ENCODE measurements around the gene MAN1C1. TPM values are rescaled to one million over a fixed set of nuclear protein-coding genes. Genes with fewer than 3 reads are reported as not detected.

The MAN1C1 gene
- total and polyA plus RNA-seq, 9 of the 15 experiments (the other 6 are each of a cell fraction or from before 2014, with no cell fraction given), result 0.04 to 0.44 (median 0.10) TPM; not detected in 3

- Histone ChIP-seq H3K27ac (ENCODE audit: extremely low read depth, low read depth, low read length) (no peak overlapping the region), H3K9me3 (replicated peaks; ENCODE audit: control insufficient read depth, insufficient read depth, low read depth, low read length) (no peaks in the 10 kb centered on the region), H3K4me2 (ENCODE audit: insufficient read depth, low read length) (no peak overlapping the region), H3K9me1 (ENCODE audit: control insufficient read depth, insufficient read depth, low read length) (no peaks in the 10 kb centered on the region), H3K4me1 (replicated peaks in 1 of 2; ENCODE audit: control insufficient read depth in 2 of 2, insufficient read depth in 2 of 2, low read length in 2 of 2) (0 out of 5 replicates have a peak, but pooled peaks cover 0 to 2% of the 10 kb centered on the region in 2 experiments), H3K27me3 (ENCODE audit: control insufficient read depth in 2 of 2, insufficient read depth in 2 of 2, low read length in 2 of 2) (peaks cover 43 to 55% of the 10 kb centered on the region in 2 experiments), H2AFZ (ENCODE audit: low read depth, low read length) (no peak overlapping the region), H3K79me2 (ENCODE audit: control insufficient read depth, insufficient read depth, low read length) (no peaks in the 10 kb centered on the region), H3K9ac (ENCODE audit: insufficient read depth in 1 of 2, low read depth in 2 of 2, low read length in 2 of 2) (no peak overlapping the region), H4K20me1 (replicated peaks; ENCODE audit: control insufficient read depth, insufficient read depth, low read length) (no peaks in the 10 kb centered on the region; the same call in 1 of the 2 replicates), H3K4me3 (no peak overlapping the region), H3K36me3 (ENCODE audit: control insufficient read depth, insufficient read depth, low read length) (no peaks in the 10 kb centered on the region)
- intact Hi-C loops (cut with micrococcal nuclease) (no loop called here), in situ Hi-C loops (cut with MboI) (no loop called here)
- DNase-seq (ENCODE audit: extremely low read depth in 1 of 4, low spot score in 3 of 4) (no peak), ATAC-seq (no peak), FAIRE-seq (peak; percentile 57)
- WGBS (ENCODE audit: insufficient coverage, low coverage, missing lambda C conversion rate), result 2% methylated on average over 8 of the region's 8 CpGs
- POLR2A ChIA-PET, result interaction anchor here (0.9 kb wide), 1 partner anchor 13 kb away, joined by 3 read pairs; no protein-coding TSS in a partner anchor
- CTCF ChIA-PET (ENCODE audit: low intra/inter-chr PET ratio), result no interaction called here
- TF ChIP-seq DMBX1 (CRISPR knock-in tag; IDR thresholded peaks at IDR 0.05; ENCODE audit: borderline replicate concordance) (no peak), TARDBP (IDR thresholded peaks at IDR 0.05) (no peak), MECOM (CRISPR knock-in tag; IDR thresholded peaks at IDR 0.05) (no peak), MCM5 (IDR thresholded peaks at IDR 0.05; ENCODE audit: low read depth) (no peak), NONO (IDR thresholded peaks at IDR 0.05; ENCODE audit: low read depth in 2 of 2, low read length in 1 of 2) (no peak), SRSF1 (IDR thresholded peaks at IDR 0.05; ENCODE audit: low read depth, low read length) (no peak), ERF (CRISPR knock-in tag; IDR thresholded peaks at IDR 0.05) (no peak), NCOA4 (IDR thresholded peaks at IDR 0.05; ENCODE audit: partially characterized antibody) (no peak), CREB3L1 (IDR thresholded peaks at IDR 0.05; ENCODE audit: borderline replicate concordance, low read depth) (no peak), THRB (CRISPR knock-in tag; conservative IDR thresholded peaks at IDR 0.05) (no peak), ZNF384 (IDR thresholded peaks at IDR 0.05; ENCODE audit: low read depth, low read length) (no peak), BCLAF1 (IDR thresholded peaks at IDR 0.05; ENCODE audit: borderline replicate concordance in 1 of 2, control insufficient read depth in 1 of 2, low read depth in 2 of 2, low read length in 1 of 2) (no peak)
- BruUV-seq (replicated peaks), result no TSS peak
Observed at GRCh38 chr1:25642574-25643108, 26.1 kb downstream of the MAN1C1 start.
